Measurements from ENCODE around the gene ZSWIM6. TPM values are rescaled to one million over a fixed set of nuclear protein-coding genes. Genes with fewer than 3 reads are reported as not detected.

Gene ZSWIM6
- 3.0 and 3.2 TPM in 2 replicates for total RNA-seq (2014; rRNA removed; shearing (Covaris generic))

DNA sequence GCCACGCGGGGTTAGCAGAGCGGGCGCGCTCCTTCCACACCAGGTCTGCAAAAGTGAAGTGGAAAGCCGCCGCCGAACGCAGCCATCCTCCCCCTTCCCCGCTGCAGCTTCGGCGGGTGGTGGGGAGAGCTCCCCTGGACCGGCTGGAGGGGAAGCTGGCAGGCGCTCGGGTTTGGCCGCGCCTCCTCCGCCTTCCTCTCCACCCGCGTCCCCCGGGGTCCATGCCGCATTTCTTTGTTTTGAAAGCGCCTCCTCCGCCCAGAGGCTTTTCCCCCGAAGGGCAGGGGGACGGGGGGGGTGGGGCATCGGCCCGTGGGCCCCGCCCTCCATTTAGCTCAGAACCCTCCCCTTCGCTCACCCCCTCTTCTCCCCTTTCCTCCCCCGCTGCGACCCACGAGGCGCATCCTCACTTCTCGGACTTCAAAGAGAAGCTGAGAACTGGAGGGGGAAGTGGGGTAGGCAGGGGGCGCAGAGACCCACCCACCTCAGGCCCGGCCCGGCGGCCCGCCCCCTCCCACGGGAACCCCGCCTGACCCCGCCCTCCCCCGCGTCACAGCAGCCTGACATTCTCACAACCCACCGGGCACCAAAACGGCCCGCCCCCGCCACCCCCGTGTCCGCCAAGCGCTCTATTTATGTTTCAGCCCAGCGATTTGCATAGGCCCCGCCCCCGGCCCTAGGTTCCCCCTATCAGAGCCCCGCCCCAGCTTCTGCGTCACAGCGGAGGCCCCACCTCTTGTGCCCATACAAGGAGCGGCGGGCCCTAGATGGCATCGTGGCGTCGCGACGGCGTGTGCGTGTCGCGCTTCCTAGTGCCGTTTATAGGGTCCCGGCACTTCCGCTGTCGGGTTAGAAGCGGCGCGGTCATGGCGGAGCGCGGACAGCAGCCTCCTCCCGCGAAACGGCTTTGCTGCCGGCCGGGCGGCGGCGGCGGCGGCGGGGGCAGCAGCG, at the start of gene ZSWIM6:
ZSWIM6 (plus strand) TSS at position 852 of the 951 bp plus-strand sequence; CDS start at position 867, 15 bp downstream.
- DNase-seq (ENCODE audit: low spot score): peak; percentile 98

DNA sequence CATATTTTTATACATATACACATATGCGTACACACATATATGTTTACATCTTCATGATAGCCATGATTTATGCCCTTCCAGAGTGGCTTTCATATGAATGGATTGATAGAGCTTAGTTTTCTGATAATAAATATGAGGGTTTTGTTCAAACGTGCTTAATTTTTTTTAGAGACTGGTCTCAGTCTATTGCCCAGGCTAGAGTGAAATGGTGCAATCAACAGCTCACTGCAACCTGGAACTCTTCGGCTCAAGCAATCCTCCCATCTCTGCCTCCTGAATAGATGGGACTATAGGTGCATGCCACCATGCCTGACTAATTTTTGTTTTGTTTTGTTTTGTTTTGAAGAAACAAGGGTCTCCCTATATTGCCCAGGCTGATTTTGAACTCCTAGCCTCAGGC, 48.6 kb upstream of the ZSWIM6 start:
- no peak for DNase-seq (ENCODE audit: low spot score)

DNA sequence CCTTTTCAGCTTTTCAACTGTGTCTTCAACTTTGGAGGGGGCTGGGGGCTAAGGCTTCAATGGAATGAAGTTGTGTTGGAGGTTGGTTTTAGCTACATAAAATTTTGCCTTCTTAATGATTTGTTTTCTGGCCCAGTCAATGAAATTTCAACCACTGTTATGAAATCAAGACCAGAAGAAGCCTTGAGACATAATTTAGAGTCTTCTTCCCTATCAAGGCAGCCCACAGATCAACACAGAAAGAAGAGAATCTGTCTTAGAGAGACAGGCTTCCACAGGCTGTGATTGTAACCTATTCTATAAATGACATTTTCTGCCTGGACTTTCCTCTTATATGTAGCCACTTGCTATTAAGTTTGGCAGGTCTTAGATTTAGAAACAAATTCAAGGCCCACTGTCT, 46.5 kb upstream of the ZSWIM6 start:
- DNase-seq (ENCODE audit: low spot score): no peak

DNA sequence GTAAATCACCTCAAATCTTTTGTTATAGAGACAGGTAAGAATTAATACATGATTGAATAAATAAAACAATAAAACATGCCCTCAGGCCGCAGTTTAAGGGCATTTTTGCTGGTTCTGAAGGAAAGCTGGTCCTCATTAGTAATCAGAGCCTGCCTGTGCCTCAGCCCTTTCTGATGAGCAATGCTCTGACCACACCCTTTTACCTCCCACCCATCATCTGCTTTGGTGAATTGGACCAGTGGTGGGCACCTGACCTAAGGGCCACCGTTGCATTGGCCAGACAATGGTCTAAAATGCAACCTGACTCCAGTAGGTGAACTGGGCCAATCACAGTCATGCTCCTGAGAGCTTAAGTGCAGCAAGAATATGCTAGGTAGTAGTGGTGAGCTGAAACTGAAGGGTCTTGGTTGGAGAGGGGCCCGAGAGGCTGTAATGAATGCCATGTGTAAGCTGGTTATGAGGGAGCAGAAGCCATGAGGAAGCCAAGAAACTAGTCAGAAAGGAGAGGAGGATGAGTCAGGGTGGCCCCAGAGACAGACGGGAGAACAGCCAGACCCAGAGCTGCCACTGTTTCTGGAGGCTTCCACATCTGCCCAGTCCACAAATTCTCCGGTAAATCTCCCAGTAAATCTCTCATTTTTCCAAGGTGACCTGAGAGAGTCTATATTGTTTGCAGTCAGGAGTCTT, 45.5 kb upstream of the ZSWIM6 start:
- DNase-seq (ENCODE audit: low spot score): no peak

DNA sequence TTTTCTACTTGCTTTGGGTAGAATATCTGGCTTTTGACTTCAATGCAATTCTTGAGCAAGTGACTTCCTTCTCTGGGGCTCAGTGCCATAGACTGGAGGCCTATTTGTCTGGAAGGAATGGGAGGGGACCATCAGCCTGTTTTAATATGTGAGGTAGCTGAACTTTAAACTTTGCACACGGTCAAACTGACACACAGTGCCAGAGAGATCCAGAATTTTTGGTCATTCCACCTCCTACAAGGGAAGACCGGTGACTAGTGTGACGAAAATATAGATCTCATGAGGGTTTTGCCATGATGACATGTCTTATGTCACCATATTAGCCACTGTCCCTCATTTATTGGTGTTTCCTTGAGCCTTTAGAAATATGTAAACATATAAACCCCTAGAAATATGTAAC, 44.6 kb upstream of the ZSWIM6 start:
- DNase-seq (ENCODE audit: low spot score): no peak

DNA sequence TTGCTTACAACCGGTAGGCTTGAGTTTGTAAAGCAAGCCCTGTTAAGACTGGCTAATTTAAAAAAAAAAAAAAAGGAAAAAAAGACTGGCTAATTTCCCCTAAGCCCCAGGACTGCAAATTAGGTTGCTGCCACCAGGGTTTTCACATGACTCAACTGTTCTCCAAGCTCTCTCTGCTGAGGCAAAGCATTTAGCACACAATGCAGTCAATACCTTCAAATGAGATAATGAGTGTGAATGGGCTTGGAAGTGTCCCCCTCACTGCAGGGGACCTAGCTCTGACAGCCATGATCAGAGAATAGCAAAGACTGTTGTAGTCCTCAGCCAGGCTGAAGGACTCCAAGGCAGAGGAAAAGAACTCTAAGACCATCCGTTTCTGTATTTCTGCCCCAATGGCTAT, 42.8 kb upstream of the ZSWIM6 start:
- no peak for DNase-seq (ENCODE audit: low spot score)

DNA sequence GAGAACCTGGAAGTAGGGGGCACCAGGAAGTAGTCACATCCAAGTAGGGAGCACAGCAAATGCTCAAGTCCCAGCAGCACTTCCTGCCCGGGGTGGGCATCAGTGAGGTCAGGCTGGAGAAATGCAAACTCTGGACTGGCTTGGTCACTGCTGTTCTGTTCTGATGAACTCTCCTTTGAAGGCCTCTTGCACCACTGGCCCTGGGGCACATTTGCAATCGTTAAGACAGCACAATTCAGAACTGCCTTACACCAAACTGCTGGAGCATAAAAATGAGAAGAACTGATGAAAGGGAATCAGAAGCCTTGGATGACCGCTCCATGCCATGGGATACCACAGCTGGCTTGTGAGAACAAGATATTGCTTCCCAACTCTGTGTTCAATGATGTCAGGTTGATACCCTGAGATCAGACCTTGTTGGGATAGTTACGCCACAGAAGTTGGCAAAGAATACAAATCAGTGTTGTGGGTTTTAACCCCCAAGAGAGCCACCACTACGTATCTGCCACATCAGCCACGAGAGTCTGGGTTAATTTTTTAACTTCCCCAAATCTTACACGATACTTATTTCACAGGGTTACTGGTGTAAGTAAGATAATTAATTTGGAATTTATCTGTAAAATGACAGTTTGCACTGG, 42.3 kb upstream of the ZSWIM6 start:
- no peak for DNase-seq (ENCODE audit: low spot score)

DNA sequence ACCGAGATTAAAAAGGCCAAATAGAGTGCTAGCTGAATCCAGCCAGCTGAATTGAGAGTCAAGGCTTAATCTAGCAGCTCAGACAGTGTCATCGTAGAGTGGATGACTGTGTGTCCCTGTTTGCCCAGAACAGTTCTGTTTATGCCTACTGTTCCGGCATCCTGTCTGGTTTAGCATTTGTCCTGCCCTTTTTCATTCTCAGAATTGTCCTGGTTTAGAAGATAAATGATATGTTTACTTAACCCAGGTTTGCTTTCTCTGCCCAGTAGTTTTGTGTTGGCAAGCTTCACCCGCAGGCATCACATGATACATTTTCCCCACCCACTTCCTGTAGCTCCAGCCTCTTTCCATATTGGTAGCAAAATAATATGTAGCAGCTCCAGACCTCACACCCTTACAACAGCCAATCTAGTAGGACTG, 41.3 kb upstream of the ZSWIM6 start:
- DNase-seq (ENCODE audit: low spot score): peak; percentile 77

DNA sequence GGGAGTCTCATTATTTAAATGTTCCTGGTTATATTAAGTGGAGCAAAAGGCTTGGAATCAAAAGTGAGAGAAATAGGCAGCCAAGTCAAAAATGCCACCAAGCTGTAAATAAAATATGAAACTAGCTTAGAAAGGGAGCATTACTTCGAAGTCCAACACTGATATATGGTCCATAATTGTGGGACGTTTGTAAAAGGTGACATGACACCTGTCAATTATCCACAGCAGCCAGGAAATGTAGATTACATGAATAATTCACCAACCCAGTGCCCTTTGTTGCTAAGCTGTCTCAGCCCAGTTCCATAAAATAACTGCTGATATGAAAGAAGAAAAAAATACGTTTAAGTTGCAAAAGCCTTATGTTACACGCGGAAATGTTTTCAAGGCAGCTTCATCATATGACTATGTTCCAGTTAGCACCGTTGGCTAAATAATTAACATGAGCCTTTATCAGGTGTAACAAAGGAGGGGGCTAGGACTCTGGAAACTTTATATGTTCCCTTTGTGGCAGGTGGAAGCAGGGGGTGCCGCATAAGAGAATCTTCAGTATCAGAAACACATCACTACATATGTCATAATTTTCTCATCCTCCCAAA, 39.9 kb upstream of the ZSWIM6 start:
- DNase-seq (ENCODE audit: low spot score): no peak

DNA sequence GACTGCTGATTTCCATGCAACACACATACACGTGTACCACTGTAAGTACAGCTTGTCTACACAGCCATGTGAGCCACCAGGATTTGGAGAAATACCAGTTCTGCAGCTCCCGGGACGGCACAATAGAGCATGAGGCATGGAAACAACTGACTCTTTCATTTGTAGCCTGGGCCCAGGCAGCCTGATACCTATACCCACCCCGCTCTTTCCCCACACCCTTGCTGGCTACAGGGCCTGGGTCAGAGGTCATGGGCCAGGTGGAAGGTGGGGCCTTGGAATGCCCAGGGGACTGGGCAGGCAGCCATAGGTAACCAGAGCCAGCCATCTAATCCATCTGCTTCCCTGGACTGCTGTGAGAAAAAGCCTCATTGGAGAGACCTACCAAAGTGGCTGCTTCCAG, 39.0 kb upstream of the ZSWIM6 start:
- DNase-seq (ENCODE audit: low spot score): peak; percentile 85

DNA sequence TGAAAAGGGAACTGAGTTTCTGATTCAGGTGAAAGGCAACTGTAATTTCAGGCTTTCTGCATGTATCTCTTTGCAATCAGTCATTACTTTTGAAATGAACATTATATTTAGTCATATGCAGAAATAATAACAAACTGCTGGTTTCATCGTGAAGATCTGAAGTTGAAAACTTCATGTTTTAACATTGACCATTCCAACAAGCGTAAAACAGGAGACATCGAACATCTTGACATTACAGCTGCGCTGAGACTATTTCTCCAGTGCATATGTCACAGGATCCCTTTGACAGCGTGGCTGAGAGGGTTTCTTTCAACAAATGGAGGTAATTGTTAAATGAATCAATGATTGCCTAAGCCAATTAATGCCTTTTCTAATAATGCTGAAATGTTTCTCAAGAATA, 38.2 kb upstream of the ZSWIM6 start:
- DNase-seq (ENCODE audit: low spot score): no peak

DNA sequence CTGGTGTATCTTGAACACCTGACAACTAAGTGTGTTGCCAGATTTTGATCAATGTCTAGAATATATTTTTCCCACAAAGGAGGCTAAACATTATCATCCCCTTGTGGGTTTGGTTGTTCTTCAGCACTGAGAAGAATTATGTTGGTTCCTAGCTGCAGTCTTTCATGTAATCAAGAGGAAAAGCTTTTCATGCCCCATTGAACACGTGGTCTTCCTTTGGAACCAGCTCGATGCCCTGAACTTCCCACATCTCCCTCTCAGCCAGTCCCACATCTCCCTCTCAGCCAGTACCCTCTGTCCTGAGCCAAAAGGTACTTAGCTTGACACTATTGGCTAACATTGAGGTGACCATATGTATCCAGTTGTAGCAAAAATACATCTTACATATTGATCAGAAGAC, 36.7 kb upstream of the ZSWIM6 start:
- no peak for DNase-seq (ENCODE audit: low spot score)

DNA sequence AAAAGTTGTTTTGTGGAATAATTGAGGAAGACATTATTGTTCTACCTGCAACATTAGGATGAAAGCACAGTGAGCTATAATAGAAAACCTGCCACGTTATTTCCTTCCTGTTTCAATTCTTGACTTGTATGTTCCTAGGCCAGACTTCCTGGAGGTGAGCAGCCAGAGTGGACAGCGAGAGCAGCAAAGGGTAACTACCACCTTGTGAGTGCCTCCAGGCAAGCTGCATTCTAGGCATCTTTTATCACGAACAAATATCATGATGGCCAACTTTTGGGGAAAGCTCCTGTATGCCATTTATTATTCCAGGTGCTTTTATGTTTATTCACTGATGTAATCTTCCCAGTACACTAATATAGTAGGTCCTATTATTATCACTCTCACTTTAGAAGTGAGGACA, 34.0 kb upstream of the ZSWIM6 start:
- DNase-seq (ENCODE audit: low spot score): no peak

DNA sequence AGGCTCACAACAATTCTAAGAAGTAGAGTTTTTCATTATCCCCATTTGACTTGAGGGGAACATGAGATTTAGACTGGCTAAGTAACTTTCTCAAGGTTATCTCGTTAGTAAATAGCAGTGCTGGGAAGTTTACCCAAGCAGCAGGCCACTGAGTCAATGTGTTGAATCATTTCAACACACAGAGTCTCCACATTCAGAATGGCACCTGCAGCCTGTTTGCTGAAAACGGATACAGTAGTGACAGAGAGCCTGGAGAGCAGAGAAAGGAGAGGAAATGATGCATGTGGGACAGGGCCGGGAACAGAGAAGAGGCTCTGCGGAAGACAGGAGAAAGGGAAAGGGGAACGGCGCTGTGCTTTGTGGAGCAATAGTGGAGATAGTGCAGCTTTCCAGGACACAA, 33.5 kb upstream of the ZSWIM6 start:
- no peak for DNase-seq (ENCODE audit: low spot score)

DNA sequence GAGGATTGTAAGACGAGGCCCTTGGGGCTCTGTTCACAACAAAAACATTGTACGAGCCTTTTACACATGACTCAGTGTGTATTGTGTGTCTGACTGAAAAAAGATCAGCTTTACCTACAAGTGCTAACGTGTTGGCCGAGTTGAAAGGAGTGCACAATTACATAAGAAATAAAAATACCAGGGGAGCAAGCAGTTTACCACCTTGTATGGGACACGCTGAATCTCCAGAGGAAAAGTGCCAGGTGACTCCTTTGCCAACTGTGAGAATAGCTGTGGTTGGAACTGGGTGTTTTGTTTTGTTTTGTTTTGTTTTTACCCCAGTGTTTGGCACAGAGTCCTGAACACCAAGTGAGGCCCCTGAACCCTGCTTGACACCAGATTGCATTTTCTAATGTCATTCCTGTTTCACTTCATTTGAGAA, 32.8 kb upstream of the ZSWIM6 start:
- DNase-seq (ENCODE audit: low spot score): no peak

DNA sequence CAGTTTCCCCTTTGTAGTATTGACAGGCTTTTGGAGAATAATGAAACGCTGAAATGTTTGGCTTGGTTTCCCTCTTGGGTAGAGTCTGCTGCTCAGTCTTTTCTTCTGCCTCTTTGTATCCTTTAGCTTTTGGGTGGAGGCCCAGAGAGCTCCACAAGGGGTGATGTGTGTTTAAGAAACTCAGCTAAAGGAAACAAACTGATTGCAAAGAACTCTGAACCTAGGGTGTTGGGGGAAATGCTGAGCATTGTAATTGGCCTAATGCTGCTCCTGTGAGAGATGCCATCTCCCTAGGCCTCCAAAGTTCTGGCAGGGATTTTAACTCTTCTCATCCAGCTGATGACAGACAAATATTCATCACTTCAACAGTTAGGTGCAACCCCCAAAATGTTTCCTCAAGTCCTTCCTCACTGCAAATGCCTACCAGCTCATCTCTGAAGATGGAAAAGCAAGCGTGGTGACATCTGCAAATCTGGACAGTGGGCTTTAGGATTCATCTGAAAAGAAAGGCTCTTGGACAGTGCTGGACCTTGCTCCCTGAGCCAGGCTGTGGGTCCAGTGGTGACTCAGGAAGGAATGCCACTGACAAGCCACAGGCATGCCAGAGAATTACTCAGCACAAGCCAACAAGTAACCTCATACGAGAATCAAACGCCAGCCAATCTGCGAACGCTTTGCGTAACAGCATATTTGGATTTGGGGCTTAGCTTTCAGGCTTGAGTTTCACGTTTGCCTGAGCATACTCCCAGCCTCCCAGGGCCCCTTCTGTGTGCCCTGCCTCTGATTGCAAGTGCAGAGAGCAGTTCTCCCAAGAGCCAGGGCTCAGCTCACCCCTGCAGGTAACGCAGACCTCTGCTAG, 30.5 kb upstream of the ZSWIM6 start:
- peak; percentile 94 for DNase-seq (ENCODE audit: low spot score)

DNA sequence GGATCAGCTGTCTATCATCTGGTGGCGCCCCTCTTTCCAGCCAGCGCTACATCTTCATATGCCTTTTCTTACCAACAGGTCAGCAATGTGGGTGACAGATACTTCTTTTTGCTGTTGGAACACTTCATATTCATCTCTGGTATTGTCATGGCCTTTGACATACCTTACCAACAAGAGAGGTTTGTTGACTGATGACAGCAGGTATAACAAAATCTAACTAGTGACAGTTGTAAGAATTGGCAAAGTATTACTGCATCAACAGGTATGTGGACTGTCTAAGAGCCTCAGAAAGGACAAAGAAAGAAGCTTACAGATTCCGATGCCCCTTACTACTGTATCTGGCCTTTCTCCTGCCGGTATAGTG, 29.9 kb upstream of the ZSWIM6 start:
- DNase-seq (ENCODE audit: low spot score): no peak

DNA sequence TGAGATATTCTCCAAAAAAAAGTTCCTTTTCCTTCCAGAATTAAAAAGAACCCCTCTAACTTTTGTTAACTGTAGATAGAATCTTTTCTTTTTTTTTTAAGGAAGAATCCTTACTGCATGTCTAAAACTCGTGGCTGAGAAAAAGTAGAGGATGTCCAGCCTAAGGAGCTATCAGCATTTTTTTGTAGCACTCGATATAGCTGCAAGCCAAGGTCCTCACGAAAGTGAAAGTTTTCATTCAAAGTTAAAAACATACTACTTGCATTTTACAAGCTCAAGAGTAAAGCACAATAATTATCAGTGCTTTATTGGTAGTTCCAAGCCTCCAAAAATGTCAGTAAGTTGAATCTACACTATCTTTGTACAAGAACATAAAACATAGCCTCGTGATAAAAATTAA, 28.7 kb upstream of the ZSWIM6 start:
- DNase-seq (ENCODE audit: low spot score): no peak

DNA sequence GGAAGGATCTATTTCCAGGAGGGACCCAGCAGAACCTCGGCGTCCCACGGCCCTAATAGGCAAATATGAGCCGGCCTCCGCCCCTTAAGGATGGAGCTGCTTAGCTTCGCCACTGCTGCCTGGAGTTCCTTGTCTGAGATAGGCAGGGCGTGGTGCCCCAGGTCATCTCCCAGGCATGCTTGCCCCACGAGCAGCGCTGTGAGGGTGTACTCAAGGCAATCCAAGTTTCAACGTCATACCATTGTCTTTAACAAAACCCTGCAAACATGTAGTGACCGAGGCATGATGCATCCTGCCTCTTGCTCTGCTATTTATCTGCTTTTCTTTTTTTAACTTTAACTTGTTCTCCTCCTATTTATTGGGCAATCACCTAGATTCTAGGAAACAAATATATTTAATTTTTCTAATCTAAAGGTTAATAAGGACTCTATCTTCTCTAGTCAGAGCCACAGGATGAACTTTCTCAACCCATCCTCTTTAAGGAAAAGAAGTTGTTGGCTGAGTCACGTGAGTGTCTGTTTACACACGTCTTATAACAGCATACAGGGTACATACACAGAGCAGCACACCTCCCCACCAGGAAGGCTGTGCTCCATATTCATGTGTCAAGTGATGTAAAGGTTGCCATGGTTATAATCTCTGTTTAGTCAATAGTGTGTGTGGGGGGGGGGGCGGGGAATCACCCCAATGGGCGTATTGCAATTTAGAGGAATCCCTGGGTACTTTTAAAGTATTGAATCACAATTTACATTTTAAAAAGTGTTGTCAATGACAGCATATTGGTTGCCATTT, 27.3 kb upstream of the ZSWIM6 start:
- peak; percentile 73 for DNase-seq (ENCODE audit: low spot score)

DNA sequence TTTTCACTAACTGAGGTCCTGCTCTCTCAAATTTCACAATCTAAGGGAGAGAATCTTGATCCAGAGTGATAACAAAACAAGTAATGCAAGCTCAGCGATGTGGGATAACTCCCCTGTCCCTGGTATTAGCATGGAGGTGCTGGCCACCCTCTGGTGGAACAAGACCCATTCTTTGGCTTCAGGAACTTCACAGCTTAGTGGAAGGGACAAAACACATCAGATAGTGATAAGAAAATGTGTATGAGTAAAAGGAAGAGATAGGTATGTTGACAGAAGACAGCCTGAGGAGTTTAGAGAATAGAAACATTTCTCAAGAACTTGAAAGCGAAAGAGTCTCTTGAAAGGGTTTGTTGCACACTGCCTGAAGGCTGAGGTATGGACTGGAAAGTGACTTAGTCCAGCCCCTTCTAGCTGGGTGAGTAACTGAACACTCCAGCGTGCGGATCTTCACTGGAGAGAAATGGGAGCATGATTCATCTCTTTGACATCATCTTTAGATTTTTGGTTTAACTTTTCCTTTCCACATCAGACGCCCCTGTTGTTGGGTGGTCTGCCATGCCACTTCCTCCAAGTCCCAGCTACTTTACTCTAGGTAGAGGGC, 25.4 kb upstream of the ZSWIM6 start:
- no peak for DNase-seq (ENCODE audit: low spot score)
